Measurements from ENCODE around the gene GLIS1. TPM values are rescaled to one million over a fixed set of nuclear protein-coding genes. Genes with fewer than 3 reads are reported as not detected.

The GLIS1 gene
- total RNA-seq, 1 experiment from 2014 or later = 1.7 TPM

GRCh38 chr1:53680868-53681267, 58.1 kb downstream of the GLIS1 start:
- H3K79me2 ChIP-seq (ENCODE audit: low read length) = no peaks in the 10 kb centered on the region
- ATAC-seq (no peak), DNase-seq (no peak)
- H3K4me1 ChIP-seq (ENCODE audit: insufficient read depth, low read length) = no peaks in the 10 kb centered on the region
- no peak overlapping the region for H3K9ac ChIP-seq (ENCODE audit: low read length)
- no peak overlapping the region for H3K4me2 ChIP-seq (ENCODE audit: low read length)
- no peaks in the 10 kb centered on the region for H4K20me1 ChIP-seq (ENCODE audit: low read length)
- BruUV-seq (replicated peaks) = no TSS peak
- no peaks in the 10 kb centered on the region for H3K27me3 ChIP-seq (ENCODE audit: low read length)
- H3K27ac ChIP-seq (ENCODE audit: low read length) = no peak overlapping the region
- no peak overlapping the region for H2AFZ ChIP-seq (ENCODE audit: low read length)
- ChIA-PET POLR2A (ENCODE audit: unreplicated experiment) (no interaction called here), CTCF (no interaction called here)
- H3K36me3 ChIP-seq (ENCODE audit: low read depth, low read length) = no peaks in the 10 kb centered on the region
- H3K4me3 ChIP-seq (ENCODE audit: low read length) = no peak overlapping the region
- intact Hi-C loops (cut with micrococcal nuclease) = no loop called here
- TF ChIP-seq CTCF (conservative IDR thresholded peaks at IDR 0.05; ENCODE audit: low read depth, low read length) (no peak), EZH2 (IDR thresholded peaks at IDR 0.05; ENCODE audit: low read length, unreplicated experiment) (no peak), EZH2phosphoT487 (IDR thresholded peaks at IDR 0.05; ENCODE audit: borderline replicate concordance, low read length) (no peak)
- H3K9me2 ChIP-seq (replicated peaks; ENCODE audit: low read length) = no peaks in the 10 kb centered on the region
- no peaks in the 10 kb centered on the region for H3F3A ChIP-seq (ENCODE audit: low read length, unreplicated experiment)
- H3K9me3 ChIP-seq (ENCODE audit: low read length) = no peaks in the 10 kb centered on the region

GRCh38 chr1:53678938-53679825, 59.8 kb downstream of the GLIS1 start:
- POLR2A ChIA-PET (ENCODE audit: unreplicated experiment) = no interaction called here
- H2AFZ ChIP-seq (ENCODE audit: low read length) = no peak overlapping the region
- no peaks in the 10 kb centered on the region for H3K9me2 ChIP-seq (replicated peaks; ENCODE audit: low read length)
- CTCF ChIA-PET = no interaction called here
- no peak overlapping the region for H3K27ac ChIP-seq (ENCODE audit: low read length)
- no peaks in the 10 kb centered on the region for H3F3A ChIP-seq (ENCODE audit: low read length, unreplicated experiment)
- H3K4me3 ChIP-seq (ENCODE audit: low read length) = no peak overlapping the region
- BruUV-seq (replicated peaks) = no TSS peak
- no peak for DNase-seq
- H3K4me2 ChIP-seq (ENCODE audit: low read length) = no peak overlapping the region
- no peak for TF ChIP-seq EZH2phosphoT487 (IDR thresholded peaks at IDR 0.05; ENCODE audit: borderline replicate concordance, low read length)
- TF ChIP-seq EZH2 (IDR thresholded peaks at IDR 0.05; ENCODE audit: low read length, unreplicated experiment) = no peak
- TF ChIP-seq CTCF (conservative IDR thresholded peaks at IDR 0.05; ENCODE audit: low read depth, low read length) = no peak
- no peak for ATAC-seq
- H3K36me3 ChIP-seq (ENCODE audit: low read depth, low read length) = no peaks in the 10 kb centered on the region
- H3K27me3 ChIP-seq (ENCODE audit: low read length) = no peaks in the 10 kb centered on the region
- H3K9ac ChIP-seq (ENCODE audit: low read length) = no peak overlapping the region
- H3K9me3 ChIP-seq (ENCODE audit: low read length) = no peaks in the 10 kb centered on the region
- intact Hi-C loops (cut with micrococcal nuclease) = no loop called here
- no peaks in the 10 kb centered on the region for H4K20me1 ChIP-seq (ENCODE audit: low read length)
- no peaks in the 10 kb centered on the region for H3K4me1 ChIP-seq (ENCODE audit: insufficient read depth, low read length)
- no peaks in the 10 kb centered on the region for H3K79me2 ChIP-seq (ENCODE audit: low read length)

GRCh38 chr1:53678507-53678906, 60.5 kb downstream of the GLIS1 start:
- Histone ChIP-seq H3K9ac (ENCODE audit: low read length) (no peak overlapping the region), H3K4me3 (ENCODE audit: low read length) (no peak overlapping the region), H3K4me2 (ENCODE audit: low read length) (no peak overlapping the region), H3K27me3 (ENCODE audit: low read length) (no peaks in the 10 kb centered on the region), H3K9me3 (ENCODE audit: low read length) (no peaks in the 10 kb centered on the region), H4K20me1 (ENCODE audit: low read length) (no peaks in the 10 kb centered on the region), H3K79me2 (ENCODE audit: low read length) (no peaks in the 10 kb centered on the region), H3K9me2 (replicated peaks; ENCODE audit: low read length) (no peaks in the 10 kb centered on the region), H3K27ac (ENCODE audit: low read length) (no peak overlapping the region), H3K36me3 (ENCODE audit: low read depth, low read length) (no peaks in the 10 kb centered on the region), H3K4me1 (ENCODE audit: insufficient read depth, low read length) (no peaks in the 10 kb centered on the region), H2AFZ (ENCODE audit: low read length) (no peak overlapping the region), H3F3A (ENCODE audit: low read length, unreplicated experiment) (no peaks in the 10 kb centered on the region)
- ChIA-PET POLR2A (ENCODE audit: unreplicated experiment) (no interaction called here), CTCF (no interaction called here)
- no TSS peak for BruUV-seq (replicated peaks)
- intact Hi-C loops (cut with micrococcal nuclease) = no loop called here
- no peak for DNase-seq
- TF ChIP-seq EZH2 (IDR thresholded peaks at IDR 0.05; ENCODE audit: low read length, unreplicated experiment) (no peak), CTCF (conservative IDR thresholded peaks at IDR 0.05; ENCODE audit: low read depth, low read length) (no peak), EZH2phosphoT487 (IDR thresholded peaks at IDR 0.05; ENCODE audit: borderline replicate concordance, low read length) (no peak)
- ATAC-seq = no peak
